K562 (cell line): ENCODE data around the gene INS. TPM values are rescaled to one million over a fixed set of nuclear protein-coding genes. Genes with fewer than 3 reads are reported as not detected.

ENCODE experiments used
- ATAC-seq: fragments of 200-7000 bp; cut with Tn5 transposase; 3 replicates; pipeline ENCODE4 v1.9.1; 2020; ENCODE audit warnings: moderate library complexity
- BruUV-seq: library from RNA; stranded (reverse); fragments of 400-500 nt; replicated peaks from 2 replicates; lab custom pipeline; 2021; lab: Mats Ljungman, UMichigan
- CTCF ChIA-PET: fragments of 300-600 bp; formaldehyde crosslinking; extraction: SDS; loops from one replicate; lab custom pipeline; 2021; ENCODE audit warnings: low intra/inter-chr PET ratio; lab: Yijun Ruan, JAX
- POLR2A ChIA-PET: fragments of 300-600, 350-650 bp; sonication (Branson Sonifier 250); formaldehyde crosslinking; extraction: SDS; loops from one replicate; lab custom pipeline; 2021; ENCODE audit warnings: antibody characterized with exemption, inconsistent platforms; lab: Yijun Ruan, JAX
- DNase-seq, 4 experiments: peaks; one replicate each; pipeline versions ENCODE4 v3.0.0 to v3.0.0-alpha.2; 2011 to 2018; ENCODE audit warnings: low spot score in 3 of 4, mixed read lengths in 3 of 4; ENCODE audit errors: extremely low read depth in 1 of 4
- FAIRE-seq: peaks from 2 replicates; lab custom pipeline; 2011; peaks lifted over from hg19 to GRCh38; lab: Jason Lieb, UNC
- H2AFZ ChIP-seq: 2 replicates; pipeline ENCODE4 v1.6.0; 2011; ENCODE audit warnings: low read depth, low read length, control low read depth, inconsistent platforms
- H3K27ac ChIP-seq: fragments of 200-600 bp; 3 replicates; pipeline ENCODE4 v1.8.0; 2011; ENCODE audit warnings: low read depth, mild to moderate bottlenecking, control low read depth, inconsistent platforms, low read length, moderate library complexity, mixed read lengths; ENCODE audit errors: extremely low read depth
- H3K27me3 ChIP-seq, 2 experiments: fragments of 300-600 bp in 1 of 2; 2 replicates in 1 of 2; 3 replicates in 1 of 2; pipeline versions ENCODE4 v1.6.0 to v1.8.0; 2011; ENCODE audit warnings: inconsistent platforms in 2 of 2, low read length in 2 of 2, mild to moderate bottlenecking in 1 of 2, mixed read lengths in 1 of 2, moderate library complexity in 1 of 2; ENCODE audit not compliant: control insufficient read depth in 2 of 2, insufficient read depth in 2 of 2
- H3K36me3 ChIP-seq: fragments of 300-600 bp; 3 replicates; pipeline ENCODE4 v1.8.0; 2011; ENCODE audit warnings: mild to moderate bottlenecking, low read length, inconsistent platforms; ENCODE audit not compliant: control insufficient read depth, insufficient read depth
- H3K4me1 ChIP-seq, 2 experiments: fragments of 200-600 bp in 1 of 2; replicated peaks in 1 of 2; 2 replicates in 1 of 2; 3 replicates in 1 of 2; pipeline versions ENCODE4 v1.5.1 to v1.8.0; 2011; ENCODE audit warnings: inconsistent platforms in 2 of 2, low read length in 2 of 2, mild to moderate bottlenecking in 1 of 2, mixed read lengths in 1 of 2, moderate library complexity in 1 of 2; ENCODE audit not compliant: control insufficient read depth in 2 of 2, insufficient read depth in 2 of 2
- H3K4me2 ChIP-seq: 2 replicates; pipeline ENCODE4 v1.6.1; 2011; ENCODE audit warnings: low read length, control low read depth, inconsistent platforms, mixed read lengths; ENCODE audit not compliant: insufficient read depth
- H3K4me3 ChIP-seq: fragments of 200-600 bp; sonication (generic), shearing (Covaris generic); 2 replicates; pipeline ENCODE4 v1.5.1; 2016; ENCODE audit warnings: control low read depth, inconsistent platforms
- H3K79me2 ChIP-seq: fragments of 200-600 bp; 3 replicates; pipeline ENCODE4 v1.8.0; 2011; ENCODE audit warnings: low read length, inconsistent platforms; ENCODE audit not compliant: control insufficient read depth, insufficient read depth
- H3K9ac ChIP-seq, 2 experiments: 2 replicates each; pipeline versions ENCODE4 v1.6.0 to v1.6.1; 2011; ENCODE audit warnings: low read depth in 2 of 2, low read length in 2 of 2, control low read depth in 1 of 2, inconsistent platforms in 1 of 2, mild to moderate bottlenecking in 1 of 2, mixed read lengths in 1 of 2; ENCODE audit not compliant: insufficient read depth in 1 of 2
- H3K9me1 ChIP-seq: one replicate; pipeline ENCODE4 v1.6.0; 2011; ENCODE audit warnings: inconsistent platforms, mild to moderate bottlenecking, low read length, moderate library complexity; ENCODE audit not compliant: control insufficient read depth, insufficient read depth
- H3K9me3 ChIP-seq: replicated peaks from 2 replicates; pipeline ENCODE4 v1.5.1; 2011; ENCODE audit warnings: low read depth, low read length, inconsistent platforms; ENCODE audit not compliant: control insufficient read depth, insufficient read depth
- H4K20me1 ChIP-seq: replicated peaks from 2 replicates; pipeline ENCODE4 v1.6.1; 2011; ENCODE audit warnings: low read length, inconsistent platforms, mixed read lengths; ENCODE audit not compliant: control insufficient read depth, insufficient read depth
- BDP1 ChIP-seq: IDR thresholded peaks from 3 replicates; pipeline ENCODE4 v1.6.1; 2011; ENCODE audit not compliant: insufficient read length, insufficient read depth
- CREBBP ChIP-seq: IDR thresholded peaks from one replicate; pipeline ENCODE4 v1.6.1; 2012; ENCODE audit warnings: low read depth, mild to moderate bottlenecking, control low read depth, inconsistent platforms, low read length
- E2F1 ChIP-seq: sonication (generic); formaldehyde crosslinking; IDR thresholded peaks from 2 replicates; pipeline ENCODE4 v1.8.1; 2023; ENCODE audit warnings: mild to moderate bottlenecking, missing genetic modification reagents, moderate library complexity
- FUS ChIP-seq: fragments of 200-400 bp; formaldehyde crosslinking; optimal IDR thresholded peaks from 2 replicates; pipeline ENCODE3; 2017; ENCODE audit warnings: low read depth, low read length
- KLF16 ChIP-seq: IDR thresholded peaks from 2 replicates; pipeline ENCODE4 v1.6.1; 2016; ENCODE audit warnings: antibody characterized with exemption
- LEF1 ChIP-seq: fragments of 450-650 bp; IDR thresholded peaks from 2 replicates; pipeline ENCODE4 v1.6.1; 2016; ENCODE audit warnings: mild to moderate bottlenecking
- NEUROD1 ChIP-seq: fragments of 150-350 bp; IDR thresholded peaks from 2 replicates; pipeline ENCODE4 v1.6.1; 2014; ENCODE audit warnings: borderline replicate concordance, low read length, low read depth; ENCODE audit not compliant: partially characterized antibody
- POLR2B ChIP-seq: fragments of 450-650 bp; IDR thresholded peaks from 2 replicates; pipeline ENCODE4 v1.6.1; 2018; ENCODE audit warnings: low read depth; ENCODE audit not compliant: partially characterized antibody
- TAF15 ChIP-seq: fragments of 200-400 bp; formaldehyde crosslinking; IDR thresholded peaks from 2 replicates; pipeline ENCODE4 v1.6.1; 2017; ENCODE audit warnings: mild to moderate bottlenecking, low read depth, low read length, moderate library complexity
- TOE1 ChIP-seq, 2 experiments: fragments of 450-650 bp in 1 of 2; sonication (generic) in 1 of 2; formaldehyde crosslinking in 1 of 2; IDR thresholded peaks; 2 replicates each; pipeline versions ENCODE4 v1.7.1 to v1.8.0; 2016 to 2022; ENCODE audit warnings: borderline replicate concordance in 2 of 2, mild to moderate bottlenecking in 2 of 2, antibody characterized with exemption in 1 of 2, inconsistent platforms in 1 of 2, low read depth in 1 of 2, missing genetic modification reagents in 1 of 2, moderate library complexity in 1 of 2
- XRCC3 ChIP-seq: fragments of 450-650 bp; IDR thresholded peaks from 2 replicates; pipeline ENCODE4 v1.6.1; 2017; ENCODE audit warnings: mild to moderate bottlenecking, moderate library complexity
- ZNF592 ChIP-seq: fragments of 450-650 bp; IDR thresholded peaks from 2 replicates; pipeline ENCODE4 v1.6.1; 2017; ENCODE audit warnings: antibody characterized with exemption, mild to moderate bottlenecking
- WGBS: fragments of 100-300 bp; shearing (Covaris generic); methylation state at CpG from one replicate; pipeline ENCODE4 v1.1.6; 2016; ENCODE audit warnings: low coverage, mixed read lengths; ENCODE audit not compliant: insufficient coverage; ENCODE audit errors: missing lambda C conversion rate; 5-methylcytosine and 5-hydroxymethylcytosine counted together
- in situ Hi-C: fragments of 300-500 bp; cut with MboI; formaldehyde crosslinking; loops from 4 replicates; pipeline ENCODE4 v1.15.0; 2018; ENCODE audit warnings: inconsistent platforms, mixed read lengths
- intact Hi-C: fragments of 100-400 bp; cut with micrococcal nuclease; formaldehyde crosslinking; loops from 2 replicates; pipeline ENCODE4 v1.14.2; 2022
- polyA plus RNA-seq, 8 experiments: library from polyadenylated mRNA; depleted of rRNA in 4 of 8; stranded (reverse) in 5 of 8; unstranded in 3 of 8; fragments of >200 nt; fragmentation: Nextera tagmentation in 2 of 8; fragmentation: Illumina TruSeq in 1 of 8; extraction: Ambion mirVana in 2 of 8; extraction: Trizol in 1 of 8; gene quantifications; 2 replicates each; pipeline versions ENCODE4 v1.2.1 to v1.2.3, GENCODE V29; 2011 to 2014; ENCODE audit warnings: inconsistent platforms in 1 of 8, missing spikeins in 1 of 8
- total RNA-seq, 7 experiments: library from RNA; depleted of rRNA in 6 of 7; stranded (reverse); fragments of >200 nt in 6 of 7; fragmentation: Illumina TruSeq in 2 of 7; extraction: Trizol in 2 of 7; gene quantifications; 2 replicates each; pipeline versions ENCODE4 v1.2.1 to v1.2.3, GENCODE V29; 2011 to 2021; ENCODE audit warnings: low replicate concordance in 1 of 7
- TF ChIP-seq, protein P1 (sequence below): fragments of 250-450 bp; sonication (Bioruptor Pico); IDR thresholded peaks from 2 replicates; pipeline ENCODE4 v1.8.0; 2022; ENCODE audit warnings: moderate library complexity, mild to moderate bottlenecking, inconsistent platforms
- TF ChIP-seq, protein P2 (sequence below), 2 experiments: fragments of 450-650 bp in 1 of 2; sonication (generic) in 1 of 2; formaldehyde crosslinking in 1 of 2; IDR thresholded peaks in 1 of 2; conservative IDR thresholded peaks in 1 of 2; 2 replicates each; pipeline versions ENCODE4 v1.6.1 to v1.8.1; 2016 to 2023; ENCODE audit warnings: mild to moderate bottlenecking in 2 of 2, moderate library complexity in 2 of 2, inconsistent platforms in 1 of 2, missing genetic modification reagents in 1 of 2

Gene INS
- total and polyA plus RNA-seq, 9 of the 15 experiments (the other 6 are each of a cell fraction or from before 2014, with no cell fraction given): not detected

GRCh38 chr11:2158966-2159365, 2.0 kb downstream of the INS start (continued):
- no peak for TF ChIP-seq XRCC3
- no peak for TF ChIP-seq ZNF592
- no peak for TF ChIP-seq TAF15
- TF ChIP-seq CREBBP: no peak
- TF ChIP-seq POLR2B: no peak

DNA sequence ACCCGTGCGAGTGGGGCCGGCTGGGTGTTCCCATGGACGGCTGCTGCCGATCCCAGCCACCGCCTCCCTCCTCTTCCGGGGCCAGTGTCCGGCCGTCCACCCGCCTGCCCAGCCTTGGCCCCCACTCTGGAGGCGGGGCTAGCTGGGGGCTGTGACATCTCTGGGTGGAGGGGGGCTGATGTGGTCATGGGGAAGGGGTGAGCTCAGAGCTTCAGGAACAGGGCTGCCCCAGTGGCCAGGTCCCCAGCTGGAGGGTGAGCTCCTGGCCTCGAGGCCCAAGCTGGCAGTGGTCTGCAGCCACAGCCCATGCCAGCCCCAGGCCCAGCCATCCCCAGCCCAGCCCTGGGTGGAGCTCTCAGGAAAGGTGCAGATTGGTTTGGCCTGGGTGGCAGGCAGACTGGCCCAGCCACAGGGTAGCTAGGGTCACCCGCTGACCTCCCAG, 2.7 kb downstream of the INS start:
- no peaks in the 10 kb centered on the region; the same call in 1 of the 2 replicates for H4K20me1 ChIP-seq
- no peaks in the 10 kb centered on the region for H3K79me2 ChIP-seq
- H3K9ac ChIP-seq: peak overlapping the region in 1 of 2 experiments; percentile 17; a peak in 1 of 4 replicates
- H3K9me3 ChIP-seq: no peaks in the 10 kb centered on the region
- CTCF ChIA-PET: no interaction called here
- H3K27ac ChIP-seq: no peak overlapping the region
- intact Hi-C loops: no loop called here
- no TSS peak for BruUV-seq
- peaks cover 0 to 20% of the 10 kb centered on the region in 2 experiments; a peak in 3 of 5 replicates for H3K27me3 ChIP-seq
- no peaks in the 10 kb centered on the region for H3K36me3 ChIP-seq
- H3K4me1 ChIP-seq: peaks cover 0 to 41% of the 10 kb centered on the region in 2 experiments; a peak in 1 of 5 replicates
- ATAC-seq (peak; percentile 8; the same call in 1 of the 3 replicates), FAIRE-seq (no peak), DNase-seq (no peak)
- H2AFZ ChIP-seq: no peak overlapping the region
- WGBS: 2% methylated on average over 12 of the region's 13 CpGs
- in situ Hi-C loops: loop anchor here (10.0 kb wide), 2 partner anchors 304 to 464 kb away; partner anchors contain the start of genes KRTAP5-6 and LSP1
- no peaks in the 10 kb centered on the region for H3K9me1 ChIP-seq
- POLR2A ChIA-PET: interaction anchor here (0.6 kb wide), 1 partner anchor 620 kb away, joined by 3 read pairs; no protein-coding TSS in a partner anchor
- H3K4me3 ChIP-seq: no peak overlapping the region
- no peak overlapping the region for H3K4me2 ChIP-seq
- TF ChIP-seq, protein P1, sequence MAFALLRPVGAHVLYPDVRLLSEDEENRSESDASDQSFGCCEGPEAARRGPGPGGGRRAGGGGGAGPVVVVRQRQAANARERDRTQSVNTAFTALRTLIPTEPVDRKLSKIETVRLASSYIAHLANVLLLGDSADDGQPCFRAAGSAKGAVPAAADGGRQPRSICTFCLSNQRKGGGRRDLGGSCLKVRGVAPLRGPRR: no peak
- TF ChIP-seq E2F1 (CRISPR knock-in tag): no peak
- TF ChIP-seq, protein P2, sequence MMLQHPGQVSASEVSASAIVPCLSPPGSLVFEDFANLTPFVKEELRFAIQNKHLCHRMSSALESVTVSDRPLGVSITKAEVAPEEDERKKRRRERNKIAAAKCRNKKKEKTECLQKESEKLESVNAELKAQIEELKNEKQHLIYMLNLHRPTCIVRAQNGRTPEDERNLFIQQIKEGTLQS (IDR thresholded peaks at IDR 0.05): no peak
- TF ChIP-seq, protein P2 (CRISPR knock-in tag; conservative IDR thresholded peaks at IDR 0.05): no peak
- TF ChIP-seq TOE1 (IDR thresholded peaks at IDR 0.05; ENCODE audit: borderline replicate concordance): no peak
- no peak for TF ChIP-seq TOE1 (CRISPR knock-in tag; IDR thresholded peaks at IDR 0.05; ENCODE audit: borderline replicate concordance, low read depth)
- no peak for TF ChIP-seq LEF1
- no peak for TF ChIP-seq KLF16
- TF ChIP-seq FUS: no peak
- TF ChIP-seq BDP1: no peak
- no peak for TF ChIP-seq NEUROD1
